HepG2 (cell line): ENCODE data around the gene SI. TPM values are rescaled to one million over a fixed set of nuclear protein-coding genes. Genes with fewer than 3 reads are reported as not detected.

Experiments
- ATAC-seq: fragments of 200-7000 bp; cut with Tn5 transposase; 3 replicates; pipeline ENCODE4 v1.9.1; 2020; ENCODE audit warnings: mild to moderate bottlenecking, moderate library complexity
- BruUV-seq: library from RNA; stranded (reverse); fragments of 400-500 nt; replicated peaks from 2 replicates; lab custom pipeline; 2021; lab: Mats Ljungman, UMichigan
- CTCF ChIA-PET: fragments of 300-600 bp; formaldehyde crosslinking; extraction: SDS; loops from one replicate; lab custom pipeline; 2021; ENCODE audit warnings: low total read pairs, inconsistent platforms, low intra/inter-chr PET ratio; lab: Yijun Ruan, JAX
- POLR2A ChIA-PET: fragments of 350-600 bp; sonication (Branson Sonifier 250); formaldehyde crosslinking; loops from one replicate; lab custom pipeline; 2020; ENCODE audit warnings: antibody characterized with exemption, inconsistent platforms; lab: Yijun Ruan, JAX
- DNase-seq: peaks from one replicate; pipeline ENCODE4 v3.0.0-alpha.2; 2015; ENCODE audit warnings: low spot score
- FAIRE-seq: peaks from 3 replicates; lab custom pipeline; 2011; peaks lifted over from hg19 to GRCh38; lab: Jason Lieb, UNC
- H2AFZ ChIP-seq: one replicate; pipeline ENCODE4 v1.6.1; 2011; ENCODE audit warnings: low read length, inconsistent platforms
- H3K27ac ChIP-seq: fragments of 300-600 bp; 3 replicates; pipeline ENCODE4 v1.8.0; 2011; ENCODE audit warnings: mixed run types, mild to moderate bottlenecking, mixed read lengths, low read length, inconsistent platforms; ENCODE audit not compliant: insufficient read depth; ENCODE audit errors: extremely low read length
- H3K27me3 ChIP-seq, 2 experiments: fragments of 200-600 bp in 1 of 2; 2 replicates in 1 of 2; 3 replicates in 1 of 2; pipeline versions ENCODE4 v1.6.0 to v1.8.0; 2011; ENCODE audit warnings: low read length in 2 of 2, mild to moderate bottlenecking in 2 of 2, moderate library complexity in 2 of 2, inconsistent platforms in 1 of 2; ENCODE audit not compliant: insufficient read depth in 2 of 2, control insufficient read depth in 1 of 2
- H3K36me3 ChIP-seq, 2 experiments: fragments of 200-600 bp in 1 of 2; replicated peaks in 1 of 2; 2 replicates in 1 of 2; 3 replicates in 1 of 2; pipeline versions ENCODE4 v1.5.1 to v1.8.0; 2011; ENCODE audit warnings: low read length in 2 of 2, inconsistent platforms in 1 of 2; ENCODE audit not compliant: insufficient read depth in 2 of 2, control insufficient read depth in 1 of 2
- H3K4me1 ChIP-seq: 2 replicates; pipeline ENCODE4 v1.5.1; 2012; ENCODE audit warnings: low read length, inconsistent platforms; ENCODE audit not compliant: insufficient read depth
- H3K4me2 ChIP-seq: 2 replicates; pipeline ENCODE4 v1.6.0; 2011; ENCODE audit warnings: low read depth, low read length, inconsistent platforms
- H3K4me3 ChIP-seq, 3 experiments: fragments of 200-600 bp in 1 of 3; sonication (generic), shearing (Covaris generic) in 1 of 3; replicated peaks in 1 of 3; 2 replicates each; pipeline ENCODE4 v1.5.1; 2011 to 2016; ENCODE audit warnings: low read length in 3 of 3, inconsistent platforms in 2 of 3, low read depth in 2 of 3, mild to moderate bottlenecking in 2 of 3, control low read depth in 1 of 3, mixed read lengths in 1 of 3; ENCODE audit not compliant: insufficient read depth in 1 of 3
- H3K79me2 ChIP-seq: one replicate; pipeline ENCODE4 v1.6.1; 2011; ENCODE audit warnings: low read length, inconsistent platforms; ENCODE audit not compliant: insufficient read depth
- H3K9ac ChIP-seq: 2 replicates; pipeline ENCODE4 v1.6.0; 2011; ENCODE audit warnings: mild to moderate bottlenecking, low read depth, low read length, inconsistent platforms; ENCODE audit not compliant: insufficient read depth
- H3K9me3 ChIP-seq: 2 replicates; pipeline ENCODE4 v1.5.1; 2012; ENCODE audit warnings: mild to moderate bottlenecking, low read length
- H4K20me1 ChIP-seq: 2 replicates; pipeline ENCODE4 v1.6.0; 2011; ENCODE audit warnings: inconsistent platforms, mild to moderate bottlenecking, low read length, moderate library complexity; ENCODE audit not compliant: insufficient read depth
- ATF4 ChIP-seq, 2 experiments: fragments of 450-650 bp in 1 of 2; sonication (generic) in 1 of 2; formaldehyde crosslinking; IDR thresholded peaks; 2 replicates each; pipeline versions ENCODE4 v1.5.0 to v1.8.0; 2020 to 2022; ENCODE audit warnings: mild to moderate bottlenecking in 1 of 2, missing genetic modification reagents in 1 of 2
- ATF7 ChIP-seq, 2 experiments: fragments of 450-650 bp in 1 of 2; sonication (generic) in 1 of 2; formaldehyde crosslinking in 1 of 2; IDR thresholded peaks; 2 replicates each; pipeline versions ENCODE4 v1.4.0 to v1.6.1; 2016 to 2020; ENCODE audit warnings: antibody characterized with exemption in 1 of 2, mild to moderate bottlenecking in 1 of 2, missing genetic modification reagents in 1 of 2
- CEBPB ChIP-seq: IDR thresholded peaks from 2 replicates; pipeline ENCODE4 v1.6.1; 2011; ENCODE audit warnings: low read depth, low read length, improper control_type of control experiment, borderline replicate concordance
- CEBPG ChIP-seq: IDR thresholded peaks from 2 replicates; pipeline ENCODE4 v1.6.1; 2016
- CENPT ChIP-seq: sonication (generic); formaldehyde crosslinking; IDR thresholded peaks from 2 replicates; pipeline ENCODE4 v1.8.0; 2022; ENCODE audit warnings: low read depth, mild to moderate bottlenecking, moderate library complexity, missing genetic modification reagents
- MED13 ChIP-seq: sonication (generic); formaldehyde crosslinking; IDR thresholded peaks from 2 replicates; pipeline ENCODE4 v1.5.0; 2020; ENCODE audit warnings: missing genetic modification reagents
- SMARCE1 ChIP-seq: fragments of 450-650 bp; IDR thresholded peaks from 2 replicates; pipeline ENCODE4 v1.6.1; 2017; ENCODE audit warnings: borderline replicate concordance
- ZBTB8A ChIP-seq: sonication (generic); formaldehyde crosslinking; IDR thresholded peaks from 2 replicates; pipeline ENCODE4 v1.4.0; 2020; ENCODE audit warnings: mild to moderate bottlenecking, low read depth, missing genetic modification reagents, borderline replicate concordance
- ZFP90 ChIP-seq: sonication (generic); formaldehyde crosslinking; IDR thresholded peaks from 2 replicates; pipeline ENCODE4 v1.8.0; 2022; ENCODE audit warnings: missing genetic modification reagents, mild to moderate bottlenecking, inconsistent platforms, borderline replicate concordance
- ZNF12 ChIP-seq: sonication (generic); formaldehyde crosslinking; IDR thresholded peaks from 2 replicates; pipeline ENCODE4 v1.5.0; 2020; ENCODE audit warnings: missing genetic modification reagents
- ZNF605 ChIP-seq: sonication (generic); formaldehyde crosslinking; IDR thresholded peaks from 2 replicates; pipeline ENCODE4 v1.8.0; 2022; ENCODE audit warnings: mild to moderate bottlenecking, missing genetic modification reagents
- in situ Hi-C: cut with HindIII; loops from 2 replicates; pipeline ENCODE4 v1.10.0; 2017; ENCODE audit warnings: low pct_unique_long_range_greater_than_20kb; ENCODE audit not compliant: extremely low pct_ligation_motif_present
- intact Hi-C: fragments of 100-400 bp; cut with micrococcal nuclease; formaldehyde crosslinking; loops from one replicate; pipeline ENCODE4 v1.10.0; 2022; ENCODE audit not compliant: unreplicated experiment
- polyA plus RNA-seq, 8 experiments: library from polyadenylated mRNA; depleted of rRNA in 3 of 8; stranded (reverse) in 7 of 8; unstranded in 1 of 8; fragments of >200 nt; fragmentation: Illumina TruSeq in 4 of 8; extraction: Trizol in 4 of 8; gene quantifications; 2 replicates each; pipeline versions ENCODE4 v1.2.1 to v1.2.3, GENCODE V29; 2011 to 2016; ENCODE audit warnings: low read depth in 4 of 8, missing spikeins in 1 of 8, mixed read lengths in 1 of 8; ENCODE audit not compliant: insufficient read depth in 1 of 8
- total RNA-seq, 5 experiments: library from RNA; depleted of rRNA; stranded (reverse); fragments of >200 nt; fragmentation: Illumina TruSeq; extraction: Trizol; gene quantifications; 2 replicates each; pipeline ENCODE4 v1.2.3, GENCODE V29; 2016; ENCODE audit warnings: low read depth in 1 of 5
- TF ChIP-seq, protein P1 (sequence below): sonication (generic); formaldehyde crosslinking; IDR thresholded peaks from 2 replicates; pipeline ENCODE4 v1.8.0; 2022; ENCODE audit warnings: missing genetic modification reagents, mild to moderate bottlenecking, inconsistent platforms, borderline replicate concordance

SI gene
- total and polyA plus RNA-seq, 2 of the 13 experiments (the other 11 are each of a cell fraction or from before 2014, with no cell fraction given), result not detected

DNA sequence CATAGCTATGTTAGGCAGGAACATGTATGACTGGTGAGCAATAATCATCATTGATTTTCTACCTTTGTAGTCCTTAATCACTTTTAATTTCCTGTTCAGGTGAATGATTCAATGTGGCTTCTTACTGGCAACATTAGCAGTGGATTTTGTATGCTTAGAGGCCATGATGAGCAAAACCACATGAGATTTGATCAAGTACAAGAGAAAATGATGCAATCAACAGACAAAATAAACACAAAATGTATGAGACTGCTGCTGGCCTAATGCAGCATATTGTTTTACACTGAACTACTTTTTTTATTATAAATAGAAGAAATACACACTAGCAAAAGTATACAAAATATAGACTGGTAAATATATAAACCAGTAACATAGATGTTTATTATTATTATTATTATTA is 47.5 kb upstream of the SI start:
- Histone ChIP-seq H3K9me3 (no peaks in the 10 kb centered on the region), H3K36me3 (no peaks in the 10 kb centered on the region), H2AFZ (no peak overlapping the region), H4K20me1 (no peaks in the 10 kb centered on the region), H3K4me2 (no peak overlapping the region), H3K27me3 (no peaks in the 10 kb centered on the region), H3K79me2 (no peaks in the 10 kb centered on the region), H3K27ac (no peak overlapping the region), H3K4me3 (no peak overlapping the region), H3K9ac (no peak overlapping the region), H3K4me1 (peaks cover 34% of the 10 kb centered on the region)
- BruUV-seq, result no TSS peak
- TF ChIP-seq CEBPG (CRISPR knock-in tag), result peak; percentile 28; the same call in 1 of the 2 replicates
- peak; percentile 28; the same call in 1 of the 2 replicates for TF ChIP-seq ATF7 (IDR thresholded peaks at IDR 0.05)
- no peak for TF ChIP-seq ATF7 (CRISPR knock-in tag; IDR thresholded peaks at IDR 0.05)
- peak; percentile 56; the same call in 1 of the 2 replicates for TF ChIP-seq ZNF12 (CRISPR knock-in tag)
- TF ChIP-seq ZBTB8A (CRISPR knock-in tag), result no peak
- TF ChIP-seq ZFP90 (CRISPR knock-in tag), result no peak
- peak; percentile 54; the same call in 1 of the 2 replicates for TF ChIP-seq CEBPB
- TF ChIP-seq ATF4 (CRISPR knock-in tag; IDR thresholded peaks at IDR 0.05), result peak in 1 of 2 experiments; percentile 64; a peak in 1 of 4 replicates
- TF ChIP-seq SMARCE1, result no peak
- TF ChIP-seq MED13 (CRISPR knock-in tag), result no peak
- TF ChIP-seq ZNF605 (CRISPR knock-in tag), result no peak
- TF ChIP-seq CENPT (CRISPR knock-in tag), result no peak
- TF ChIP-seq, protein P1, sequence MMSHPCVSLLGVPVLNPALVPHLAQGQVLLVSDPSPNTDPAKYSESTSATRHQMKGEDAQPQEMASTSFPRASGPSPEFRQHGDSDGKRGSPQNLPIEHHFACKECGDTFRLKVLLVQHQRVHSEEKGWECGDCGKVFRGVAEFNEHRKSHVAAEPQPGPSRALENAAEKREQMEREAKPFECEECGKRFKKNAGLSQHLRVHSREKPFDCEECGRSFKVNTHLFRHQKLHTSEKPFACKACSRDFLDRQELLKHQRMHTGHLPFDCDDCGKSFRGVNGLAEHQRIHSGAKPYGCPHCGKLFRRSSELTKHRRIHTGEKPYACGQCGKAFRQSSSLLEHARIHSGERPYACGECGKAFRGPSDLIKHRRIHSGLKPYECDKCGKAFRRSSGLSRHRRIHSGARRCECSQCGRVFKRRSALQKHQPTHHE (CRISPR knock-in tag), result no peak
- ChIA-PET CTCF (no interaction called here), POLR2A (no interaction called here)
- FAIRE-seq, result no peak
- DNase-seq, result no peak
- intact Hi-C loops (no loop called here), in situ Hi-C loops (no loop called here)
- no peak for ATAC-seq
